Measurements from ENCODE around the gene CC2D2B. TPM values are rescaled to one million over a fixed set of nuclear protein-coding genes. Genes with fewer than 3 reads are reported as not detected.
"Not testable (repeated sequence)": the region's sequence is repeated elsewhere in the genome, so short reads cannot be mapped to it uniquely, and the experiment has no call there.

CC2D2B gene
- total RNA-seq, 4 donors from 2014 or later = 0.15 to 2.5 (median 0.22) TPM; not detected in 1

- intact Hi-C loops (cut with DNase I) = no loop called here
- TF ChIP-seq CTCF (IDR thresholded peaks at IDR 0.05) (no peak), POLR2A (IDR thresholded peaks at IDR 0.05) (no peak)
- H3K36me3 ChIP-seq = peaks cover 0 to 39% (median 0%) of the 10 kb centered on the region in 3 donors
- no peaks in the 10 kb centered on the region for H3K4me1 ChIP-seq
- H3K27ac ChIP-seq = no peak overlapping the region
- DNase-seq = no peak
- H3K27me3 ChIP-seq = no peaks in the 10 kb centered on the region
- WGBS, 2 donors = 81% methylated on average over 2 of the region's 2 CpGs
- H3K9me3 ChIP-seq = no peaks in the 10 kb centered on the region
- no peak overlapping the region for H3K4me3 ChIP-seq
Observed at GRCh38 chr10:95889830-95890229, 17.9 kb upstream of the CC2D2B start.

GRCh38 chr10:95896071-95896850 is 11.5 kb upstream of the CC2D2B start:
- Histone ChIP-seq H3K27me3 (no peaks in the 10 kb centered on the region), H3K27ac (no peak overlapping the region), H3K4me1 (no peaks in the 10 kb centered on the region), H3K4me3 (no peak overlapping the region), H3K36me3 (peaks cover 0 to 55% (median 0%) of the 10 kb centered on the region in 3 donors), H3K9me3 (no peaks in the 10 kb centered on the region)
- no peak for DNase-seq
- TF ChIP-seq CTCF (IDR thresholded peaks at IDR 0.05) = no peak
- TF ChIP-seq POLR2A (IDR thresholded peaks at IDR 0.05) = no peak
- intact Hi-C loops (cut with DNase I) = no loop called here
- WGBS, 2 donors = 78 to 89% methylated on average over 4 of the region's 4 CpGs

- Histone ChIP-seq H3K36me3 (peaks cover 0 to 32% (median 0%) of the 10 kb centered on the region in 3 donors), H3K4me1 (peaks cover 0 to 12% (median 0%) of the 10 kb centered on the region in 3 donors)
- H3K4me3 ChIP-seq; H3K9me3 ChIP-seq; H3K27me3 ChIP-seq; H3K27ac ChIP-seq; DNase-seq; intact Hi-C loops (cut with DNase I): not testable (repeated sequence)
- WGBS, 2 donors = 98% methylated on average over 11 to 12 of the region's 12 CpGs
Observed at GRCh38 chr10:95905897-95906580, 1.7 kb upstream of the CC2D2B start.

GRCh38 chr10:95906677-95907455 is 909 bp upstream of the CC2D2B start:
- peak overlapping the region; percentile 44 to 77 (median 64) for H3K4me3 ChIP-seq
- H3K36me3 ChIP-seq = peaks cover 0 to 30% (median 0%) of the 10 kb centered on the region in 3 donors
- TF ChIP-seq POLR2A (IDR thresholded peaks at IDR 0.05) = no peak
- no peak for TF ChIP-seq CTCF (IDR thresholded peaks at IDR 0.05)
- no peaks in the 10 kb centered on the region for H3K27me3 ChIP-seq
- 10% methylated on average over 21 to 22 of the region's 22 CpGs for WGBS, 2 donors
- H3K4me1 ChIP-seq = peaks cover 0 to 12% (median 0%) of the 10 kb centered on the region in 3 donors
- no peak for DNase-seq
- H3K27ac ChIP-seq = peak overlapping the region; percentile 68 to 88 (median 84)
- no peaks in the 10 kb centered on the region for H3K9me3 ChIP-seq
- intact Hi-C loops (cut with DNase I) = no loop called here

- intact Hi-C loops (cut with DNase I) = no loop called here
- H3K4me3 ChIP-seq = peak overlapping the region in 1 of 4 donors; percentile 77
- H3K27me3 ChIP-seq = no peaks in the 10 kb centered on the region
- TF ChIP-seq POLR2A (IDR thresholded peaks at IDR 0.05) (no peak), CTCF (IDR thresholded peaks at IDR 0.05) (no peak)
- H3K27ac ChIP-seq = no peak overlapping the region
- peaks cover 0 to 14% (median 0%) of the 10 kb centered on the region in 3 donors for H3K36me3 ChIP-seq
- H3K9me3 ChIP-seq = no peaks in the 10 kb centered on the region
- WGBS, 2 donors = 37 to 58% methylated on average over 4 of the region's 4 CpGs
- H3K4me1 ChIP-seq = peaks cover 0 to 12% (median 0%) of the 10 kb centered on the region in 3 donors
- DNase-seq = no peak
Observed at GRCh38 chr10:95908450-95908849, 675 bp downstream of the CC2D2B start.
